GM11168 (cell line): ENCODE data around the gene CHCHD5.
"Not testable (repeated sequence)": the region's sequence is repeated elsewhere in the genome, so short reads cannot be mapped to it uniquely, and the experiment has no call there.

Experiments used
- in situ Hi-C: fragments of 300-500 bp; cut with MboI; formaldehyde crosslinking; loops from one replicate; pipeline ENCODE4 v1.12.0; 2022; ENCODE audit warnings: low sequenced_read_pairs; ENCODE audit not compliant: unreplicated experiment

CHCHD5 gene

GRCh38 chr2:112584134-112584890 lies at the start of gene CHCHD5:
Gene CHCHD5, plus strand, starts transcription at chr2:112584609. Its CDS starts 39 bp downstream, at chr2:112584648.
- in situ Hi-C loops, result no loop called here

DNA sequence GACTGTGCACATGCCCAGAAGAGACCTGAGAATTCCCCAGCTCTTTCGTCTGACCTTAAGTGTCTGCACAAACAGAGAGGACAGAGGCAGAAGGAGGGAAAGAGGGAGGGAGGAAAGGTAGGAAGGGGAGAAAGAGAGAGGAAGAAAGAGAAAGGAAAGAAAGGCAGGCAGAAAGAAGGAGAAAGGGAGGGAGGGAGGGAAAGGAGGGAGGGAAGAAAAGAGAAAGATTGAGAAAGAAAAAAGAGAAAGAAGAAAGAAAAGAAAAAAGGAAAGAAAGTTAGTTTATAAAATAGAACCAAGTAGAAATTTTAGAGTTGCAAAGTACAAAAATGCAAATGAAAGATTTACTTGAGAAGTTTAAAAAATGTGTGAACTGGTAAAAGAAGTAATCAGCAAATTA lies 49.6 kb upstream of the CHCHD5 start:
- in situ Hi-C loops, result no loop called here

DNA sequence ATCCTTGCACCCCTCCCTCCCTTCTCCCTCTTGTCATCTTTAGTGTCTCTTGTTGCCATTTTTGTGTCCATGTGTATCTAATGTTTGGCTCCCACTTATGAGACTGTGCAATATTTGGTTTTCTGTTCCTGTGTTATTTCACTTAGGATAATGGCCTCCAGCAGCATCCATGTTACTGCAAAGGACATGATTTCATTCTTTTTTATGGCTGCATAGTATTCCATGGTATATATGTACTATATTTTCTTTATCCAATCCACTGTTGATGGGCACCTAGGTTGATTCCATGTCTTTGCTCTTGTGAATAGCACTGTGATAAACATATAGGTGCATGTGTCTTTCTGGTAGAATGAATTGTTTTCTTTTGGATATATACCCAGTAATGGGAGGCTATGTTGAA lies 47.7 kb upstream of the CHCHD5 start:
- in situ Hi-C loops, result not testable (repeated sequence)

GRCh38 chr2:112539306-112539705 lies 45.1 kb upstream of the CHCHD5 start:
- in situ Hi-C loops, result no loop called here

GRCh38 chr2:112540906-112541305 lies 43.5 kb upstream of the CHCHD5 start:
- in situ Hi-C loops, result no loop called here

DNA sequence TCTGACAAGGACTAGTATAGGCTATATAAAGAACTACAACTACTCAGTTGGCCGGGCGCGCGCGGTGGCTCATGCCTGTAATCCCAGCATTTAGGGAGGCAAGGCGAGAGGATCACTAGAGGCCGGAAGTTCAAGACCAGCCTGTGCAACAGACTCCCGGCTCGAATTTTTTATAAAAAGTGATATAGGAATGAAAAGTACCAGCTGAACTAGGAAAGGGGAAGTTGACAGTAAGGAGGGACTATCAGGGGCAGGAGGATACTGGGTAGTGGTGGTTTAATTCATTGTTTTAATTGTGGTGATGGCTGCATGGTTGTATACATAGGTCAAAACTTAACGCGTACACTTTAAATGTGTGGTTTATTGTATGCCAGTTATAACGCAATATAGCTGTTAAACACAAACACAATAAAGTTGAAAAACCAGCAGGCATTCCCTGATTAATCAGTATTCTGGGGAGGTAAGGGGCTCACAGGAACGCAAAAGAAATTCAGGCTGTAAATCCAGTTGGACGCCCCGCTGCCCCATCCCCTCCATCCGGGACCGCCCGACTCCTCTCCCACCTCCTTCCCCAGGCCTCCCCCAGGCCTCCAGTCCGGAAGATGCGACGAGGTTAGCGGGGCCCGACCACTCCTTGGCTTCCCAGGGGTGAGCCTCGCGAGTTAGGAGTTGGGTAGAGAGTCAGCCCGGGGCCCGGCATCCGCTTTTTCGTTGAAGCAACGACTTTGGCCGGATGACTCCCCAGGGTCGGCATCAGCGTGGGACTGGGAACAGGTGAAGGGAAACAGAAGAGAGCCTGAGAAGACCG lies 42.9 kb upstream of the CHCHD5 start:
- in situ Hi-C loops, result no loop called here

- in situ Hi-C loops, result no loop called here
Measured at GRCh38 chr2:112542123-112542983, 42.1 kb upstream of the CHCHD5 start, which contains the start of gene POLR1B. Gene POLR1B, plus strand, starts transcription at chr2:112542465. Its CDS starts 30 bp downstream, at chr2:112542495.

DNA sequence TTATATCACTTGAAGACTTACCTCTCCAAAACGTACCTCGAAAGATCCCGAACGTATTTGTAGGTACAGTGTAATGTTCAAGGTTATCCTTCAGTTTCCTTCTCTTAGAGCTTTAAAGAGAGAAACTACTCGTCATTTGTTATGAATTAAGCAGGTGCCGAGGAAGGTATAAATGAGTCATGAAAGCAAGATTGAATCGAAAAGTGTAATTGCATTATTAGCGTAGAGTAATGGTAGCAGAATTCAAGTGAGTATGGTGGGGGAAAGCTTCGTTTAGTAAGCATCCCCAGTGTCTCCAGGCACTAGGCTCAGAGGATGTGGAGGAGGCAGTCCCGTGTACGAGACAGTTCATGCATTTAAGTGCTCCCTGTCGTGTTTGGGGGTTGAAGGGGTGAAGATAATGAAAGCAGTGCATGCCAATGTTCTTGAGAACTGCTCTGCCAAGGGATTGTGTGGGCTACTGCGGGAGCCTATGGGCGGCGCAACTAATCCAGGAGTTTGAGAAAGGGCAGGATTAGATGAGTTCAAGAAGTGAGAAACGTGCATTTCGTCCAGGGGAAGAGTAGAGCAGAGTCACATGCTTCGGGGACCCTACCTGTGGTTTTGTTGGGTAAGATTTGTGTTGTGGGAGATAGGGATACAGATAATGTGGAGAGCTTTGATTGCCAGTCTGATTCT lies 41.3 kb upstream of the CHCHD5 start:
- in situ Hi-C loops, result no loop called here

DNA sequence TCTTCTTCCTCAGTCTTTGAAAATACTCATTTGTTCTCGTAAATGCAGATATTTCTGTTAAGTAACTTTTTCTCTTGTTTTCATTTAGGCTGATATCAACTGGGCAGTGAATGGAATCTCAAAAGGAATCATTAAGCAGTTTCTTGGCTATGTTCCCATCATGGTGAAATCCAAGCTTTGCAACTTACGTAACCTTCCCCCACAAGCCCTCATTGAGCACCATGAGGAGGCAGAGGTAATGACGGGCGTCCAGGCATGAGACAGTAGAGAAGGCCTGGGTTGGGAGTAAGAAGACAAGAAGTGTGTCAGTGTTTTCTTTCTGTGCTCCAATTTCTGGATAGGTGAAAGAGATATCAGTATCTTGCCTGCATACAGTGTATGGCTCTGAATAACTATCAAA lies 37.1 kb upstream of the CHCHD5 start:
- in situ Hi-C loops, result no loop called here

DNA sequence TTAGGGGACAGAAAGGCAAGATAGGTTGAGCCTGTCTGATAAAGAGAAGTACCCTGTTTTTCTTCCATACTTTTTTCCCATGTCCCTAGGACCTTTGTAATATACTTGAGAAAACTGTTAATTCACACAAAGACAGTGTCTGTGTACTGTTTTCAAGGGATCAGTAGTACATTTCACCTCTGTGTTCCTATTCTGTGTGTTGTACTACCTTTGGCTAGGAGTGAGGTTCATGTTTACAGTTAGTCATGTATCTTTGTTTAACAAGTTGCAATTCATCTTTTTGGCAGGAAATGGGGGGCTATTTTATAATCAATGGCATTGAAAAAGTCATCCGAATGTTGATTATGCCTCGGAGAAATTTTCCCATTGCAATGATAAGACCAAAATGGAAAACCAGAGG lies 35.4 kb upstream of the CHCHD5 start:
- in situ Hi-C loops, result no loop called here

DNA sequence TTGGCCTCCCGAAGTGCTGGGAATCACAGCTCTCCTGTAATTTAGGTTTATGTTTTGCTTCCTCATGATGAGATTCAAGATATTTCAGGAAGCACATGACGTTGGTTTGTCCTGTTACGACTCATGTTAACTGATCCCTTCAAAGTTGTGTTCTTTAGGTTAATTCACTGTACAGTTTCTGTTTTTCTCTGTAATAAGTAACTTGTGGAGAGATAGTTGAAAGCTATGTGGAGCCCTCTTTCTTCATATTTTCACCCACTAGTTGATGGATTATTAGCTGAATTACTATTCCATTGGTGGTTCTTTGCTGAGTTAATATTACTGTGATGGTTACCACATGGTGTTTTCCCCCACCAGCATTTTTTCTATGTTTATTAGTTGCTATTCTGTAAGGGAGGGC lies 18.3 kb upstream of the CHCHD5 start:
- in situ Hi-C loops, result no loop called here

DNA sequence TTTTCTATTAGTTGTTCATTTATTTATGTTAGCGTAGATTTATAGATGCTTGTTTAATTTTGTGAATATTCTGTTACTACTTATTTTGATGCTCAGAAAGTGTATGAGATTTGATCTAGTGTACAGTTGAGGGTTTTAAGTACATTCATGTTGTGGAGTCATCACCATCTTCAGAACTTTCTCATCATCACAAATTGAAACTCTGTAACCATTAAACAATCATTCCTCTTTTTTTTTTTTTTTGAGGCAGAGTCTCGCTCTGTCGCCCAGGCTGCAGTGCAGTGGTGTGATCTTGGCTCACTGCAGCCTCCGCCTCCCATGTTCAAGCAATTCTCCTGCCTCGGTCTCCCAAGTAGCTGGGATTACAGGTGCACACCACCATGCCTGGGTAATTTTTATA lies 17.9 kb upstream of the CHCHD5 start:
- in situ Hi-C loops, result not testable (repeated sequence)

GRCh38 chr2:112572005-112572404 lies 12.4 kb upstream of the CHCHD5 start:
- in situ Hi-C loops, result no loop called here

GRCh38 chr2:112577756-112578155 lies 6.7 kb upstream of the CHCHD5 start:
- in situ Hi-C loops, result no loop called here

DNA sequence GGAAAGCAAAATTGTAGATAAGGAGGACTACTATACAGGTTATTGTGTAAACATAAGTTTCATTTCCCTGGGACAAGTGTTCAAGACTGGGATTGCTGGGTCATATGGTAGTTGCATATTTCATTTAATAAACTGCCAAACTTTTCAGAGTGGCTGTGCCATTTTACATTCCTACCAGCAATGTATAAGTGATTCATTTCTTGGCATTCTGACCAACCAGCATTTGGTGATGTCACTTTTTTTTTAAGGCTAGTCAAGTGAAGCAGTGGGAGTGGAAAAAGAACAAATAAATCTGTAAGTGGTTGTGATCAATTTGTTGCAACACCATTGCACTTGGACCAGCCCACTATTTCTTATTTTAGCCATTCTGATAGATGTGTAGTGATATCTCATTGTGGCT lies 5.2 kb upstream of the CHCHD5 start:
- in situ Hi-C loops, result no loop called here

DNA sequence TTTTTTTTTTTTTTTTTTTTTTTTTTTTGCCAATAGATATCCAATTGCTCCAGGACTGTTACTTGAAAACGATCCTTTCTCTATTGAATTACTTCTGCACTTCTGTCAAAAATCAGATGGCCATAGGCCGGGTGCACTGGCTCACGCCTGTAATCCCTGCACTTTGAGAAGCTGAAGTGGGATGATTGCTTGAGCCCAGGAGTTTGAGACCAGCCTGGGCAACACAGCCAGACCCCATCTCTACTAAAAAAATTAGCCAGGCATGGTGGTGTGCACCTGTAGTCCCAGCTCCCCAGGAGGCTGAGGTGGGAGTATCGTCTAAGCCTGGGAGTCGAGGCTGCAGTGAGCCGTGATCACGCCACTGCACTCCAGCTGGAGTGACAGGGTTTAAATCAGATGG lies 4.3 kb upstream of the CHCHD5 start:
- in situ Hi-C loops, result no loop called here

DNA sequence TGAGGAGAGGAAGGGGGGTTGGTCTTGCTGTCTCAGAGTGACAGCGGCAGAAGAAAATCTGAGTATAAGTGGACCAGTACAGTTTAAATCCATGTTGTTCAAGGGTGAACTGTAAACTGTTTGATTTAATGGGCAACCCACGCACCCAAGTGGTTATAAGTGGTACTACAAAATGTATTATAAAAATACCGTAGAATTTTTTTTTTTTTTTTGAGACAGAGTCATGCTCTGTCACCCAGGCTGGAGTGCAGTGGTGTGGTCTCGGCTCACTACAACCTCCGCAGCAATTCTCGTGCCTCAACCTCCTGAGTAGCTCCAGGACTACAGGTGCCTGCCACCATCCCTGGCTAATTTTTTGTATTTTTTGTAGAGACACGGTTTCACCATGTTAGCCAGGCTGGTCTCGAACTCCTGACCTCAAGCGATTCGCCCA lies 2.1 kb upstream of the CHCHD5 start:
- in situ Hi-C loops, result no loop called here

DNA sequence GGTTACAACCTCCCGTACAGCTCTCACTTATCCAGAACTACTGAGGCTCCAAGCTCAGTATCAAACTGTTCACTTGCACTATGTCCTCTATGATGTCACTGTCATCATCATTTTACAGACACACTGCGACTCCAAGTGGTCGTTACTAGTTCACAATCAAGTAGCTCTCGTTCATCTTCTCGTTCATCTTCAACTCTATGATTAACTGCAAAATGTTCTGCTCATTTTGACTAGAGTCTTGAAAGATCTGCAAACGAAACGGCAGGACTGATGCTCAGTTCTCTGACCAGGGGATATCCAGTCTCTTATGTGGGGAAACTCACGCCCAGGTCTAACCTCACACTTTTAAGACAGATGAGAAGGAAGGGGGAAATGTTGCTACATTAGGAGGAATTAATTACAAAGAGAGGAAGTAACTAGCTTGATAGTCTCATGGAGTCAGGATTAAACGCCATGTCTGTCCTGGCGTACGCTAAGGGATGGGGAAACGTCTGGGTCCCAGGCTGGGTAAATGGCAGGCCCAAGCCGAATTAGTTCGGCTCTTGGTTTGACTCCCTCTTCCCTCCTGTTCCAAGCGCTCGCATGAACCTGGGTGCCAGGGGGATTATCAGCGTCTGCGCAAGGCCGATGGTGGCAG lies 794 bp upstream of the CHCHD5 start:
- in situ Hi-C loops, result no loop called here

DNA sequence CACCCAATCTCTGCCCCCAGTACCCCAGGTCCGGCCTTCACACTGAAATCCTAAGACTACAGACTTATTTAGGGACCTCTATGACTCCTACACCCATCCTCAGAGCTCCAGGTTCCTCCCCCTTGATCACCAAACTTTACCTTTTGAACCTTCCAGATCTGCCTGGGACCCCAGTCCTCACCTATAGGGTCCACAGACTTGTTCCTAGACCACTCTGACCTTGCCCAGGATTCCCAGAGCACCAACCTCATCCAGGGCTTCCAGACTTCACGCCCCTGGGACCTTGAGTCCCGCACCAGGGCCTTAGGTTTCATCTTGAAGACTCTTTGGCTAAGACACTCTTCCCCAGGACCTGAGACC lies 462 bp downstream of the CHCHD5 start:
- in situ Hi-C loops, result no loop called here

- in situ Hi-C loops, result no loop called here
Measured at GRCh38 chr2:112585400-112585799, 991 bp downstream of the CHCHD5 start.
